Fibroblast of pulmonary artery (primary cell): ENCODE results near the gene ADCY10.

Experiments used
- DNase-seq: peaks from one replicate; pipeline ENCODE4 v3.0.0-alpha.2; 2010; ENCODE audit warnings: low read depth
- H3K4me3 ChIP-seq: replicated peaks from 2 replicates; pipeline ENCODE4 v1.5.1; 2011; ENCODE audit warnings: low read depth, mild to moderate bottlenecking, control low read depth, low read length, moderate library complexity
- CTCF ChIP-seq: IDR thresholded peaks from 2 replicates; pipeline ENCODE4 v1.5.1; 2011; ENCODE audit warnings: mild to moderate bottlenecking, control low read depth, low read length, inconsistent platforms; ENCODE audit errors: missing control alignments

ADCY10 gene

GRCh38 chr1:167776151-167776550, 137.8 kb downstream of the ADCY10 start:
- peak; percentile 41 for DNase-seq
- no peak overlapping the region for H3K4me3 ChIP-seq
- no peak for TF ChIP-seq CTCF

GRCh38 chr1:167775178-167775577, 138.8 kb downstream of the ADCY10 start:
- peak; percentile 56 for DNase-seq

GRCh38 chr1:167774710-167775109, 139.2 kb downstream of the ADCY10 start:
- DNase-seq: peak; percentile 46
- no peak overlapping the region for H3K4me3 ChIP-seq
- TF ChIP-seq CTCF: no peak

More at GRCh38 chr1:167775178-167775577, 138.8 kb downstream of the ADCY10 start:
- no peak overlapping the region for H3K4me3 ChIP-seq
- TF ChIP-seq CTCF: no peak

GRCh38 chr1:167773516-167773915, 140.4 kb downstream of the ADCY10 start:
- no peak for TF ChIP-seq CTCF
- DNase-seq: no peak
- H3K4me3 ChIP-seq: no peak overlapping the region

GRCh38 chr1:167772436-167772835, 141.5 kb downstream of the ADCY10 start:
- DNase-seq: no peak

GRCh38 chr1:167770127-167770526, 143.8 kb downstream of the ADCY10 start:
- no peak for TF ChIP-seq CTCF
- H3K4me3 ChIP-seq: no peak overlapping the region
- DNase-seq: no peak

More at GRCh38 chr1:167772436-167772835, 141.5 kb downstream of the ADCY10 start:
- no peak for TF ChIP-seq CTCF
- no peak overlapping the region for H3K4me3 ChIP-seq

- H3K4me3 ChIP-seq: no peak overlapping the region
- no peak for DNase-seq
- no peak for TF ChIP-seq CTCF
Measured at GRCh38 chr1:167767761-167768160, 146.2 kb downstream of the ADCY10 start.
